Choroid plexus epithelial cell (primary cell): ENCODE data around the gene PLCH1.

Experiments used
- DNase-seq: peaks from one replicate; pipeline ENCODE4 v3.0.0-alpha.2; 2010; ENCODE audit warnings: low read depth
- H3K4me3 ChIP-seq: 2 replicates; pipeline ENCODE4 v1.5.1; 2011; ENCODE audit warnings: low read depth, mild to moderate bottlenecking, control low read depth, low read length, moderate library complexity
- TF ChIP-seq, protein P1 (sequence below): conservative IDR thresholded peaks from 2 replicates; pipeline ENCODE4 v1.5.1; 2011; ENCODE audit warnings: low read depth, mild to moderate bottlenecking, control low read depth, inconsistent platforms, low read length, moderate library complexity

PLCH1 gene

GRCh38 chr3:155512175-155512866 lies 232.6 kb downstream of the PLCH1 start:
- DNase-seq: no peak
- TF ChIP-seq, protein P1, sequence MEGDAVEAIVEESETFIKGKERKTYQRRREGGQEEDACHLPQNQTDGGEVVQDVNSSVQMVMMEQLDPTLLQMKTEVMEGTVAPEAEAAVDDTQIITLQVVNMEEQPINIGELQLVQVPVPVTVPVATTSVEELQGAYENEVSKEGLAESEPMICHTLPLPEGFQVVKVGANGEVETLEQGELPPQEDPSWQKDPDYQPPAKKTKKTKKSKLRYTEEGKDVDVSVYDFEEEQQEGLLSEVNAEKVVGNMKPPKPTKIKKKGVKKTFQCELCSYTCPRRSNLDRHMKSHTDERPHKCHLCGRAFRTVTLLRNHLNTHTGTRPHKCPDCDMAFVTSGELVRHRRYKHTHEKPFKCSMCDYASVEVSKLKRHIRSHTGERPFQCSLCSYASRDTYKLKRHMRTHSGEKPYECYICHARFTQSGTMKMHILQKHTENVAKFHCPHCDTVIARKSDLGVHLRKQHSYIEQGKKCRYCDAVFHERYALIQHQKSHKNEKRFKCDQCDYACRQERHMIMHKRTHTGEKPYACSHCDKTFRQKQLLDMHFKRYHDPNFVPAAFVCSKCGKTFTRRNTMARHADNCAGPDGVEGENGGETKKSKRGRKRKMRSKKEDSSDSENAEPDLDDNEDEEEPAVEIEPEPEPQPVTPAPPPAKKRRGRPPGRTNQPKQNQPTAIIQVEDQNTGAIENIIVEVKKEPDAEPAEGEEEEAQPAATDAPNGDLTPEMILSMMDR: no peak

DNA sequence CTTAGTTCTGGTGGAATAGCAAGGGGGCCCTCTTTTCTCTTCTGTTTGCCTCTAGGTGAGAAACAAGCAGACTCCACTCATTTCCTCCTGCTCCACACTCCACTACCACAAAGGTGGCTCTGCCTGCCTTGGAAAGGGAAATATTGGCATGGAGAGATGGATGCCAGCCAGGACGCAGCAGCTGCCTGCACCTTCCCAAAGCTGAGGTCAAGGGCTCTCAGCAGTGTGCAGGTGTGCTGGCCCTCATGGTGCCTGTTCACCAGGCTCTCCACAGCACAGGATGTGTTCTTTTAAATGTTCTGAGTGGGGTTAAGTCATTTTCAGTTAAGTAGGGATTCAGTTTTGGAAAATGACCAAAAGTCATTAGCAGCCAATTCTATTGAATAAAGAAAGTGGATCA lies 240.2 kb downstream of the PLCH1 start:
- no peak overlapping the region for H3K4me3 ChIP-seq
- TF ChIP-seq, protein P1: no peak
- DNase-seq: no peak

More at GRCh38 chr3:155512175-155512866, 232.6 kb downstream of the PLCH1 start:
- H3K4me3 ChIP-seq: no peak overlapping the region

DNA sequence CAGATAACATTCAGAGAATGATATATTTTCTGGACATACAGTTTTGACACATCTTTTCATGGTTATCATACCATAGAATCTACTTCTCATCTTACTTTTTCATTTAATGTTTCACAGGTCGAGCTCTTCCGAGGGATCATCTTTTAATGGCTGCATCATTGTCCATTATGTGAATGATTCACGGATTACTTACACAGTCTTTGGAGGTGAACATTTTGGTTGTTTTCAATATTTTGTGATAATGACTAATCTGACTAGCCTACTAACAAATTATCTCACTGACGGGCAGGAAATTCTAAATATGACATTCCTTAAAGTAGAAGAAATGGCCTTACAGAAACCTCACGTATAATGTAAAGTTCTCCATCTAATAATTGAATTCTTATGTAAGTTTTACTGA lies 242.2 kb downstream of the PLCH1 start:
- no peak for DNase-seq
- TF ChIP-seq, protein P1: no peak
- H3K4me3 ChIP-seq: no peak overlapping the region

DNA sequence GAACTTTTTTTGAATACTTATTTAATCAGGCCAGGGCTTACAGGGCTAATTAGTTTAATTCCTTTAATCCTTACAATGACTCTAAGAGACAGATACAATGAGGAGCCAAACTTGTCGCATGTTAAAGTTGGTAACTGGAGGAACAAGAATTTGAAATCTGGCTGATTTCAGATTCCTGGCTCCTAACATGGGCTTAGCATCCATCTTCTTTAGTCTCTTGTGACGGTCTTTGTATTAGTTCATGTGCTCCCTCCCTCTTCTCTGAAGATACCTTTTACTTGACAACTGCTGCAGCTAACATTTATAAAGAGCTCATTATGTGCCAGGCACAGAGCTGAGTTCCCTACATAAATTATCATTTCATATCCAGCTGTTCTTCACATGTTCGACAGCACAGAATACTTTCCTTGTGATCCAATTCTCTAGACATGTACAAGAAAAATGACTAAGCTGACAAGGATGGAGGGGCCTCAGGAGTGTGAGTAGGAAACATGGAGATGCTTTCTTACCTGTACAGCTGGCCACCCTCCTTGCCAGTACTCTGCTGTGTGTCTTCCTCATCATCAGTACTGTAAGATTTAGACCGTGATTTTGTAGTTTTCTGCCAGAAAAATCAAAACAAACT lies 244.6 kb downstream of the PLCH1 start:
- DNase-seq: no peak
- no peak overlapping the region for H3K4me3 ChIP-seq
- TF ChIP-seq, protein P1: no peak

DNA sequence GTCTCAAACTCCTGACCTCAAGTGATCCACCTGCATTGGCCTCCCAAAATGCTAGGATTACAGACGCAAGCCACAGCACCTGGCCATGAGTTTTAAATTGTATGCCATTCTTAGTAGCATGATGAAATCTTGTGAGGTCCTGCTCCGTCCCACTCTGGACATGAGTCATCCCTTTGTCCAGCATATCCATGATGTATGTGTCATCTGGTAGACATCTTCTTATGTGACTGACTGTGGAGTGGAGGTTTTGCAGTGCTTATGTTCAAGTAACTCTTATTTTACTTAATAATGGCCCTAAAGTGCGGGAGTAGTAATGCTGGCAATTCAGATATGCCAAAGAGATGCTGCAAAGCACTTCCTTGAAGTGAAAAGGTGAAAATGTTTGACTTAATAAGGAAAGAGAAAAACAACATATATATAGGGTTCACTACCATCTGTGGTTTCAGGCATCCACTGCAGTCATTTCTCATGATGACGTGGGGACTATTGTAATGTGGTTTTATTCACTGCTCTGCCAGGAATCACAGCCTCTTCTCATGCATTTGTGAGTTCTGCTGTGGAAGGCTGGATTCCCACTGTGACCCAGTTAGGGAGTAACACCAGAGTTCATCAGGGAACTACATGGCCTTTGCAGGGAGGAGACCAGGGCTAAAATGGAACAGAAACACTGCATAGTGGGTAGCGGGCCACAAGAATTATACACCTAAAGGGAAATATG lies 246.8 kb downstream of the PLCH1 start:
- TF ChIP-seq, protein P1: no peak
- DNase-seq: peak; percentile 40
- no peak overlapping the region for H3K4me3 ChIP-seq

DNA sequence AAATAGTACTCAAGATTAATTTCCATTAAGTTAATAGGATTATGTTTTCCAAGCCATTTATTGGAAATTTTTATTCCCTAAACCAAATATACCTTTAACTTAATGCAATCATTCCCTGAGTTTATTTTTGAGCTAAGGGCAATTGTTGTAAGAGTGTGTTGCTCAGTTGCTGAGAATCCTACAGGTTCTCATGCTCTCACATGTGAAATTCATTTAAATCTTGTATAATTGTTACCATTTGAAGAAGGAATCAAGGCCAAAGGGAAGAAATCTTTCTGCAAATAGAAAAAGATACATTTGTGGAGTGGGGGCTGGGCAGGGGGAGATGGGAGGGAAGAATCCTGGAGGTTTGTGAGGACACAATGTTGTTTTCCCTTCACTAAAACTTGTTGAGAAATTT lies 248.7 kb downstream of the PLCH1 start:
- DNase-seq: no peak
- TF ChIP-seq, protein P1: no peak
- no peak overlapping the region for H3K4me3 ChIP-seq

DNA sequence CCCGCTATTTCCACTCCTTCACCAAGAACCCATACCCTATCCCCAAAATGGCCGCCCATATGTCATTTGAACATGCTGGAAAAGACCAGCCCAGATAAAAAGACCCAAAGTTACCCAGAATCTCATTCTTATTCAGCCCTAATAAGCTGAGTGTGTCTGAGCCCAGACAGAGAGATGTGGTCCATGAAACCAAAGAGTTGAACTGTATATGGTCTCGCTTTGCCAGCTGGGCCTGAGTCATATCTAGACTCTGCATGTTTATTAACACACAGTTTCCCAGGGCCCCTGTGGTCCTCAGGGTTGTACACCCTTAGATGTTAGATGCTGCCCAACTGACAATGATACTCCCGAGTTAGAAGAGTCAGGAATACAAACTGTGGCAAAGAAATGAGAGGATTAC lies 249.5 kb downstream of the PLCH1 start:
- DNase-seq: no peak
- no peak overlapping the region for H3K4me3 ChIP-seq
- TF ChIP-seq, protein P1: no peak
